Neural progenitor cell (in vitro differentiated cells): Measurements from ENCODE around the gene GSDMA. TPM values are rescaled to one million over a fixed set of nuclear protein-coding genes. Genes with fewer than 3 reads are reported as not detected.

Experiments used
- DNase-seq: peaks from one replicate; pipeline ENCODE4 v3.0.0-alpha.2; 2016; ENCODE audit warnings: low spot score
- H2AFZ ChIP-seq: fragments of 200-600 bp; sonication (generic); replicated peaks from 2 replicates; pipeline ENCODE4 v1.6.1; 2016; ENCODE audit warnings: antibody characterized with exemption
- H3F3A ChIP-seq: fragments of 200-600 bp; sonication (generic); 2 replicates; pipeline ENCODE4 v1.6.1; 2016; ENCODE audit warnings: antibody characterized with exemption, low read depth
- H3K27ac ChIP-seq: fragments of 200-600 bp; sonication (generic); 2 replicates; pipeline ENCODE4 v1.5.1; 2016; ENCODE audit warnings: mild to moderate bottlenecking
- H3K27me3 ChIP-seq: fragments of 200-600 bp; sonication (generic); 2 replicates; pipeline ENCODE4 v1.6.1; 2016; ENCODE audit warnings: mild to moderate bottlenecking, moderate library complexity
- H3K36me3 ChIP-seq: fragments of 200-600 bp; sonication (generic); 2 replicates; pipeline ENCODE4 v1.5.1; 2016
- H3K4me1 ChIP-seq: fragments of 200-600 bp; sonication (generic); 2 replicates; pipeline ENCODE4 v1.6.1; 2016; ENCODE audit warnings: mixed run types
- H3K4me2 ChIP-seq: fragments of 200-600 bp; sonication (generic); 2 replicates; pipeline ENCODE4 v1.6.1; 2016
- H3K4me3 ChIP-seq: fragments of 200-600 bp; sonication (generic); 2 replicates; pipeline ENCODE4 v1.5.1; 2016
- H3K79me2 ChIP-seq: fragments of 200-600 bp; sonication (generic); 2 replicates; pipeline ENCODE4 v1.6.1; 2016; ENCODE audit warnings: low read depth
- H3K9ac ChIP-seq: fragments of 200-600 bp; sonication (generic); 2 replicates; pipeline ENCODE4 v1.6.1; 2016
- H3K9me3 ChIP-seq: fragments of 200-600 bp; sonication (generic); 2 replicates; pipeline ENCODE4 v1.5.1; 2016; ENCODE audit warnings: low read depth
- H4K20me1 ChIP-seq: fragments of 200-600 bp; sonication (generic); 2 replicates; pipeline ENCODE4 v1.6.1; 2016; ENCODE audit warnings: low read depth
- H3K27ac Mint-ChIP-seq: 3 replicates; pipeline ENCODE4 v1.8.0; 2021; ENCODE audit warnings: mixed read lengths
- H3K27me3 Mint-ChIP-seq: 2 replicates; pipeline ENCODE4 v1.8.0; 2022; ENCODE audit warnings: low read depth, mild to moderate bottlenecking, inconsistent platforms, moderate library complexity, mixed read lengths; ENCODE audit not compliant: insufficient read depth
- H3K36me3 Mint-ChIP-seq: 3 replicates; pipeline ENCODE4 v1.8.0; 2021; ENCODE audit warnings: mixed read lengths
- H3K4me1 Mint-ChIP-seq: 3 replicates; pipeline ENCODE4 v1.8.0; 2021; ENCODE audit warnings: mixed read lengths
- H3K4me3 Mint-ChIP-seq: 3 replicates; pipeline ENCODE4 v1.8.0; 2021; ENCODE audit warnings: mild to moderate bottlenecking, moderate library complexity, mixed read lengths
- H3K9me3 Mint-ChIP-seq: 3 replicates; pipeline ENCODE4 v1.8.0; 2020; ENCODE audit warnings: mixed read lengths
- CTCF ChIP-seq: fragments of 200-600 bp; sonication (generic); IDR thresholded peaks from 2 replicates; pipeline ENCODE4 v1.5.1; 2017; ENCODE audit warnings: antibody characterized with exemption, mild to moderate bottlenecking
- EZH2 ChIP-seq: fragments of 200-600 bp; sonication (generic); IDR thresholded peaks from 2 replicates; pipeline ENCODE4 v1.6.1; 2017; ENCODE audit warnings: antibody characterized with exemption, mild to moderate bottlenecking, moderate library complexity
- EZH2phosphoT487 ChIP-seq: fragments of 200-600 bp; sonication (generic); IDR thresholded peaks from 2 replicates; pipeline ENCODE4 v1.6.1; 2017; ENCODE audit warnings: antibody characterized with exemption
- total RNA-seq: library from RNA; depleted of rRNA; stranded (reverse); fragments of >200 nt; gene quantifications from 2 replicates; pipeline ENCODE4 v1.2.3, GENCODE V29; 2015; ENCODE audit warnings: low replicate concordance

Gene GSDMA
- total RNA-seq, 1 donor from 2014 or later = not detected

DNA sequence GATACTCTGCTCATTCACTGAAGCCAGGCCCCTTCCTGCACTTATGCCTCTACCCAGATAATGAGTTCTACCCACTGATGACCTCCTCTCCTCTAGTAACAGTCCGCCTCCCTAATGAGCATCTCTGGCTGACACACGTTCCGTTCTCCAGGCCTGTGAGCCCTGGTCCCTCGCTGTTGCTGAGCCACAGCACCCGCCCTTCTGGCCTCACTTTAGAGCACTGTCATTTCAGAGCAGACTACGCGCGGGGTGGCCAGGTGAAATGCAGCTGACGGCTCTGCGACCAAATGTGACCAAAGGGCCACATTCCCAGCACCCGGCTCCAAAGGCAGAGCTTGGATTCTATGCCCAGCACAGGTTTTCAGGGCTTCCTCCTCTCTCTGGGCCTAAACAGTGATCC, 31.6 kb downstream of the GSDMA start:
- no peak overlapping the region for H3K4me3 ChIP-seq
- H3K4me1 Mint-ChIP-seq = no peaks in the 10 kb centered on the region

GRCh38 chr17:39995438-39995837, 32.6 kb downstream of the GSDMA start:
- no peak overlapping the region for H3K27ac Mint-ChIP-seq
- no peaks in the 10 kb centered on the region for H3K27me3 Mint-ChIP-seq
- Histone ChIP-seq H2AFZ (no peak overlapping the region), H3K4me3 (no peak overlapping the region), H3F3A (peaks cover 3% of the 10 kb centered on the region), H3K27ac (no peak overlapping the region), H3K27me3 (no peaks in the 10 kb centered on the region), H3K36me3 (no peaks in the 10 kb centered on the region), H3K9me3 (no peaks in the 10 kb centered on the region), H3K9ac (no peak overlapping the region), H4K20me1 (no peaks in the 10 kb centered on the region), H3K4me1 (no peaks in the 10 kb centered on the region), H3K4me2 (no peak overlapping the region), H3K79me2 (no peaks in the 10 kb centered on the region)
- no peaks in the 10 kb centered on the region for H3K9me3 Mint-ChIP-seq
- no peak overlapping the region for H3K4me3 Mint-ChIP-seq
- peaks cover 24% of the 10 kb centered on the region for H3K36me3 Mint-ChIP-seq
- H3K4me1 Mint-ChIP-seq = no peaks in the 10 kb centered on the region
- no peak for TF ChIP-seq EZH2
- TF ChIP-seq CTCF = no peak
- no peak for TF ChIP-seq EZH2phosphoT487
- no peak for DNase-seq

More for the DNA sequence above, 31.6 kb downstream of the GSDMA start:
- Mint-ChIP-seq H3K36me3 (peaks cover 24% of the 10 kb centered on the region), H3K4me3 (no peak overlapping the region), H3K27ac (no peak overlapping the region), H3K27me3 (no peaks in the 10 kb centered on the region), H3K9me3 (no peaks in the 10 kb centered on the region)
- Histone ChIP-seq H3K27ac (no peak overlapping the region), H3K9me3 (no peaks in the 10 kb centered on the region), H3K9ac (no peak overlapping the region), H3K4me1 (no peaks in the 10 kb centered on the region), H2AFZ (no peak overlapping the region), H3K79me2 (no peaks in the 10 kb centered on the region), H4K20me1 (no peaks in the 10 kb centered on the region), H3F3A (no peaks in the 10 kb centered on the region), H3K4me2 (no peak overlapping the region), H3K36me3 (no peaks in the 10 kb centered on the region), H3K27me3 (no peaks in the 10 kb centered on the region)
- no peak for DNase-seq
- TF ChIP-seq EZH2phosphoT487 (no peak), CTCF (no peak), EZH2 (no peak)

GRCh38 chr17:39996162-39996561, 33.4 kb downstream of the GSDMA start:
- H3K36me3 Mint-ChIP-seq = peaks cover 21% of the 10 kb centered on the region
- no peak for DNase-seq
- H3K4me3 Mint-ChIP-seq = no peak overlapping the region
- H3K27ac Mint-ChIP-seq = no peak overlapping the region
- H3K36me3 ChIP-seq = no peaks in the 10 kb centered on the region
- H2AFZ ChIP-seq = no peak overlapping the region
- no peaks in the 10 kb centered on the region for H3K4me1 ChIP-seq
- H3F3A ChIP-seq = peaks cover 10% of the 10 kb centered on the region
- H3K79me2 ChIP-seq = no peaks in the 10 kb centered on the region
- TF ChIP-seq EZH2 (no peak), EZH2phosphoT487 (no peak), CTCF (no peak)
- H3K4me1 Mint-ChIP-seq = no peaks in the 10 kb centered on the region
- no peaks in the 10 kb centered on the region for H3K9me3 Mint-ChIP-seq
- no peaks in the 10 kb centered on the region for H3K27me3 ChIP-seq
- H3K4me2 ChIP-seq = no peak overlapping the region
- no peak overlapping the region for H3K27ac ChIP-seq
- H3K9ac ChIP-seq = no peak overlapping the region
- no peaks in the 10 kb centered on the region for H4K20me1 ChIP-seq
- H3K9me3 ChIP-seq = no peaks in the 10 kb centered on the region
- no peak overlapping the region for H3K4me3 ChIP-seq
- H3K27me3 Mint-ChIP-seq = no peaks in the 10 kb centered on the region
